B cell (primary cell): ENCODE data around the gene TSPAN15. TPM values are rescaled to one million over a fixed set of nuclear protein-coding genes. Genes with fewer than 3 reads are reported as not detected.

Source experiments
- ATAC-seq: fragments of 200-7000 bp; cut with Tn5 transposase; one replicate; pipeline ENCODE4 v1.10.0; 2021; ENCODE audit warnings: low read depth, mild to moderate bottlenecking, moderate number of reproducible peaks, moderate library complexity
- CTCF ChIA-PET: fragments of 350-600 bp; sonication (Branson Sonifier 250); formaldehyde crosslinking; loops from one replicate; lab custom pipeline; 2021; ENCODE audit warnings: antibody characterized with exemption, inconsistent platforms; lab: Charles Lee
- POLR2A ChIA-PET: fragments of 350-600 bp; sonication (Branson Sonifier 250); formaldehyde crosslinking; loops from one replicate; lab custom pipeline; 2021; ENCODE audit warnings: antibody characterized with exemption; lab: Charles Lee
- DNase-seq: peaks from one replicate; pipeline ENCODE4 v3.0.0; 2013
- H2AFZ ChIP-seq: 2 replicates; pipeline ENCODE4 v1.6.1; 2012; ENCODE audit warnings: mild to moderate bottlenecking, low read depth, low read length; ENCODE audit not compliant: insufficient read depth, poor library complexity, severe bottlenecking
- H3K27ac ChIP-seq, 2 donors: 1 replicate in 1 of 2; 2 replicates in 1 of 2; pipeline ENCODE4 v1.5.1; 2012 to 2013; ENCODE audit warnings: low read length in 2 of 2, mild to moderate bottlenecking in 2 of 2, moderate library complexity in 1 of 2
- H3K27me3 ChIP-seq, 4 experiments: fragments of 200-600 bp in 1 of 4; sonication (generic) in 1 of 4; replicated peaks in 1 of 4; 1 replicate in 2 of 4; 2 replicates in 2 of 4; pipeline versions ENCODE4 v1.6.1 to v1.7.0; 2013 to 2016; ENCODE audit warnings: low read length in 3 of 4, mild to moderate bottlenecking in 2 of 4, mixed read lengths in 1 of 4, moderate library complexity in 1 of 4; ENCODE audit not compliant: insufficient read depth in 4 of 4, control insufficient read depth in 3 of 4; ENCODE audit errors: control extremely low read depth in 1 of 4
- H3K36me3 ChIP-seq, 2 experiments: replicated peaks in 1 of 2; 1 replicate in 1 of 2; 2 replicates in 1 of 2; pipeline versions ENCODE4 v1.6.1 to v1.7.1; 2013; ENCODE audit warnings: low read length in 1 of 2; ENCODE audit not compliant: insufficient read depth in 2 of 2, control insufficient read depth in 1 of 2; ENCODE audit errors: control extremely low read depth in 1 of 2, extremely low read depth in 1 of 2
- H3K4me1 ChIP-seq, 2 donors: fragments of 200-600 bp in 1 of 2; sonication (generic) in 1 of 2; 1 replicate in 1 of 2; 2 replicates in 1 of 2; pipeline versions ENCODE4 v1.5.1 to v1.6.1; 2013 to 2017; ENCODE audit warnings: low read length in 2 of 2; ENCODE audit not compliant: control insufficient read depth in 2 of 2, insufficient read depth in 2 of 2
- H3K4me2 ChIP-seq: replicated peaks from 2 replicates; pipeline ENCODE3; 2012; ENCODE audit warnings: mild to moderate bottlenecking, low read depth, low read length; ENCODE audit not compliant: poor library complexity, severe bottlenecking
- H3K4me3 ChIP-seq, 5 experiments: fragments of 200-600 bp in 1 of 5; sonication (generic) in 1 of 5; 1 replicate in 3 of 5; 2 replicates in 2 of 5; pipeline versions ENCODE4 v1.5.1 to v1.7.0; 2011 to 2016; ENCODE audit warnings: low read length in 4 of 5, mild to moderate bottlenecking in 4 of 5, low read depth in 2 of 5, control low read depth in 1 of 5, moderate library complexity in 1 of 5; ENCODE audit not compliant: insufficient read depth in 1 of 5; ENCODE audit errors: control extremely low read depth in 1 of 5, extremely low read depth in 1 of 5
- H3K79me2 ChIP-seq: fragments of 200-600 bp; sonication (generic); one replicate; pipeline ENCODE4 v1.6.0; 2016; ENCODE audit warnings: low read length; ENCODE audit not compliant: control insufficient read depth, insufficient read depth
- H3K9ac ChIP-seq: fragments of 200-600 bp; sonication (generic); 2 replicates; pipeline ENCODE4 v1.6.1; 2017; ENCODE audit warnings: mild to moderate bottlenecking, low read length, moderate library complexity
- H3K9me3 ChIP-seq, 3 donors: one replicate each; pipeline versions ENCODE4 v1.6.1 to v1.7.1; 2013; ENCODE audit warnings: low read length in 2 of 3; ENCODE audit not compliant: control insufficient read depth in 2 of 3, insufficient read depth in 1 of 3; ENCODE audit errors: control extremely low read depth in 1 of 3
- H4K20me1 ChIP-seq: 2 replicates; pipeline ENCODE4 v1.6.0; 2012; ENCODE audit warnings: mild to moderate bottlenecking, low read length; ENCODE audit not compliant: insufficient read depth, control insufficient read depth, poor library complexity, severe bottlenecking
- H3K27ac Mint-ChIP-seq: one replicate; pipeline ENCODE4 v1.8.0; 2021; ENCODE audit warnings: mixed read lengths
- H3K27me3 Mint-ChIP-seq: one replicate; pipeline ENCODE4 v1.8.0; 2021; ENCODE audit warnings: mixed read lengths
- H3K4me1 Mint-ChIP-seq: one replicate; pipeline ENCODE4 v1.8.0; 2021; ENCODE audit warnings: mixed read lengths
- H3K4me3 Mint-ChIP-seq: one replicate; pipeline ENCODE4 v1.8.0; 2021; ENCODE audit warnings: mixed read lengths
- H3K9me3 Mint-ChIP-seq: one replicate; pipeline ENCODE4 v1.8.0; 2022; ENCODE audit warnings: mixed read lengths; ENCODE audit not compliant: insufficient read depth
- EZH2 ChIP-seq: IDR thresholded peaks from 2 replicates; pipeline ENCODE4 v1.6.1; 2012; ENCODE audit warnings: borderline replicate concordance, low read depth, mild to moderate bottlenecking, moderate library complexity, low read length; ENCODE audit not compliant: insufficient read depth, poor library complexity, severe bottlenecking
- whole genome bisulfite sequencing: methylation state at CpG from one replicate; pipeline ENCODE4 v1.1.5; 2013; ENCODE audit warnings: missing lambda C conversion rate; ENCODE audit not compliant: insufficient coverage; 5-methylcytosine and 5-hydroxymethylcytosine counted together
- intact Hi-C: fragments of 100-400 bp; cut with micrococcal nuclease; formaldehyde crosslinking; loops from one replicate; pipeline ENCODE4 v1.10.0; 2022
- polyA plus RNA-seq: library from polyadenylated mRNA; depleted of rRNA; stranded (reverse); fragments of >200 nt; gene quantifications from 2 replicates; pipeline ENCODE4 v1.2.3, GENCODE V29; 2012
- total RNA-seq, 2 donors: library from RNA; stranded (reverse); fragments of 120-200 nt in 1 of 2; gene quantifications; 1 replicate in 1 of 2; 2 replicates in 1 of 2; pipeline versions ENCODE4 v1.2.3 to v1.2.4, GENCODE V29; 2013 to 2022
- TF ChIP-seq, protein P1 (sequence below): fragments of 200-600 bp; IDR thresholded peaks from one replicate; pipeline ENCODE4 v1.8.0; 2022; ENCODE audit warnings: antibody characterized with exemption, mild to moderate bottlenecking

The TSPAN15 gene
- total and polyA plus RNA-seq, 2 donors (not counting 1 experiment from before 2014, with no cell fraction given), result 0.13 to 0.52 TPM

GRCh38 chr10:69508738-69509340 is 57.6 kb downstream of the TSPAN15 start:
- Mint-ChIP-seq H3K27ac (no peak overlapping the region), H3K4me3 (no peak overlapping the region), H3K9me3 (no peaks in the 10 kb centered on the region), H3K4me1 (peaks cover 5% of the 10 kb centered on the region), H3K27me3 (peaks cover 51% of the 10 kb centered on the region)
- Histone ChIP-seq H3K27me3 (peaks cover 0 to 3% (median 1%) of the 10 kb centered on the region in 4 experiments), H2AFZ (no peak overlapping the region), H3K27ac (no peak overlapping the region), H3K4me3 (no peak overlapping the region), H3K79me2 (no peaks in the 10 kb centered on the region), H3K4me1 (peaks cover 0 to 5% of the 10 kb centered on the region in 2 donors), H3K9me3 (no peaks in the 10 kb centered on the region), H3K9ac (no peak overlapping the region), H4K20me1 (no peaks in the 10 kb centered on the region), H3K4me2 (no peak overlapping the region), H3K36me3 (no peaks in the 10 kb centered on the region)
- no peak for ATAC-seq
- intact Hi-C loops, result loop anchor here (5.0 kb wide), 1 partner anchor 117 kb away; no protein-coding TSS in a partner anchor
- ChIA-PET POLR2A (no interaction called here), CTCF (interaction anchor here (0.9 to 1.3 kb wide), 2 partner anchors 22 to 134 kb away, joined by 3 to 4 read pairs; no protein-coding TSS in a partner anchor)
- TF ChIP-seq, protein P1, sequence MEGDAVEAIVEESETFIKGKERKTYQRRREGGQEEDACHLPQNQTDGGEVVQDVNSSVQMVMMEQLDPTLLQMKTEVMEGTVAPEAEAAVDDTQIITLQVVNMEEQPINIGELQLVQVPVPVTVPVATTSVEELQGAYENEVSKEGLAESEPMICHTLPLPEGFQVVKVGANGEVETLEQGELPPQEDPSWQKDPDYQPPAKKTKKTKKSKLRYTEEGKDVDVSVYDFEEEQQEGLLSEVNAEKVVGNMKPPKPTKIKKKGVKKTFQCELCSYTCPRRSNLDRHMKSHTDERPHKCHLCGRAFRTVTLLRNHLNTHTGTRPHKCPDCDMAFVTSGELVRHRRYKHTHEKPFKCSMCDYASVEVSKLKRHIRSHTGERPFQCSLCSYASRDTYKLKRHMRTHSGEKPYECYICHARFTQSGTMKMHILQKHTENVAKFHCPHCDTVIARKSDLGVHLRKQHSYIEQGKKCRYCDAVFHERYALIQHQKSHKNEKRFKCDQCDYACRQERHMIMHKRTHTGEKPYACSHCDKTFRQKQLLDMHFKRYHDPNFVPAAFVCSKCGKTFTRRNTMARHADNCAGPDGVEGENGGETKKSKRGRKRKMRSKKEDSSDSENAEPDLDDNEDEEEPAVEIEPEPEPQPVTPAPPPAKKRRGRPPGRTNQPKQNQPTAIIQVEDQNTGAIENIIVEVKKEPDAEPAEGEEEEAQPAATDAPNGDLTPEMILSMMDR, result no peak
- WGBS, result 95% methylated on average over 6 of the region's 7 CpGs
- no peak for DNase-seq

DNA sequence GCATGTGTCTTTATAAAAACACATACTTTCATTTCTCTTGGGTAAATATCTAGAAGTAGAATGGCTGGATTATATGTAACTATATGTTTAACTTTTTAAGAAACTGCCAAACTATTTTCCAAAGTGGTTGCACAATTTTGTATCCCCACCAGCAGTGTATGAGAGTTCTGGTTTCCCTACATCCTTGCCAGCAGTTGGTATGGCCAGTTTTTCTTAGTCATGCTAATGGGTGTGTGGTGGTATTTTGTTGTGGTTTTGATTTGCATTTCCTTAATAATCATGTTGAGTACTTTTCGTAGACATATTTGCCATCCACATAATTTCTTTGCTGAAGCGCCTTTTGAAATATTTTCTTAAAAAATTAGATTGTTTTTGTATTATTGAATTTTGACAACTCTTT is 61.6 kb downstream of the TSPAN15 start:
- no peaks in the 10 kb centered on the region for H3K79me2 ChIP-seq
- no peaks in the 10 kb centered on the region for H3K9me3 ChIP-seq
- no peak overlapping the region for H3K9ac ChIP-seq
- H2AFZ ChIP-seq, result no peak overlapping the region
- peaks cover 0 to 1% of the 10 kb centered on the region in 2 donors for H3K4me1 ChIP-seq
- H3K36me3 ChIP-seq, result no peaks in the 10 kb centered on the region
- intact Hi-C loops, result no loop called here
- no peaks in the 10 kb centered on the region for H4K20me1 ChIP-seq
- no CpG with 5 or more reads among the region's 2 CpGs for WGBS
- no peak for TF ChIP-seq EZH2
- TF ChIP-seq, protein P1, result no peak
- Mint-ChIP-seq H3K4me3 (no peak overlapping the region), H3K9me3 (no peaks in the 10 kb centered on the region), H3K27ac (no peak overlapping the region), H3K4me1 (peaks cover under 1% of the 10 kb centered on the region), H3K27me3 (peaks cover 56% of the 10 kb centered on the region)
- CTCF ChIA-PET, result interaction anchor here (0.7 to 6.0 kb wide), 3 partner anchors 13 to 128 kb away, joined by 3 to 120 read pairs (median 3); no protein-coding TSS in a partner anchor
- DNase-seq, result no peak
- no peak overlapping the region for H3K4me3 ChIP-seq
- no peak for ATAC-seq
- no peak overlapping the region for H3K27ac ChIP-seq
- no peak overlapping the region for H3K4me2 ChIP-seq
- POLR2A ChIA-PET, result no interaction called here
- peaks cover 0 to 27% (median 8%) of the 10 kb centered on the region in 4 experiments for H3K27me3 ChIP-seq
